Anterior cingulate cortex (tissue), 58 donors: Measurements from ENCODE around the gene PPP1R3G.

Experiments used
- DNase-seq, 58 donors: peaks; one replicate each; lab custom pipeline; 2025; lab: John Stamatoyannopoulos, UW

PPP1R3G gene

GRCh38 chr6:5068153-5068751 lies 16.9 kb upstream of the PPP1R3G start:
- no peak for DNase-seq

- DNase-seq = no peak
Measured at GRCh38 chr6:5071216-5071615, 13.9 kb upstream of the PPP1R3G start.

- DNase-seq = no peak
Measured at GRCh38 chr6:5072440-5072839, 12.7 kb upstream of the PPP1R3G start.

- DNase-seq = no peak
Measured at GRCh38 chr6:5073992-5074391, 11.1 kb upstream of the PPP1R3G start.

GRCh38 chr6:5076931-5077330 lies 8.2 kb upstream of the PPP1R3G start:
- no peak for DNase-seq

- DNase-seq = no peak
Measured at GRCh38 chr6:5078121-5078669, 6.9 kb upstream of the PPP1R3G start.

GRCh38 chr6:5079692-5080091 lies 5.4 kb upstream of the PPP1R3G start:
- no peak for DNase-seq

- no peak for DNase-seq
Measured at GRCh38 chr6:5080574-5080973, 4.6 kb upstream of the PPP1R3G start.

GRCh38 chr6:5081182-5081581 lies 4.0 kb upstream of the PPP1R3G start:
- no peak for DNase-seq

- no peak for DNase-seq
Measured at GRCh38 chr6:5081955-5082354, 3.2 kb upstream of the PPP1R3G start.

- no peak for DNase-seq
Measured at GRCh38 chr6:5082487-5083306, 2.4 kb upstream of the PPP1R3G start.

- no peak for DNase-seq
Measured at GRCh38 chr6:5083307-5083583, 1.9 kb upstream of the PPP1R3G start.

- no peak for DNase-seq
Measured at GRCh38 chr6:5083813-5084359, 1.3 kb upstream of the PPP1R3G start.

- peak in 23 of 58 donors; percentile 17 to 63 (median 44) for DNase-seq
Measured at GRCh38 chr6:5084360-5084780, 771 bp upstream of the PPP1R3G start.

GRCh38 chr6:5085648-5086293 lies 630 bp downstream of the PPP1R3G start:
- DNase-seq = peak in 10 of 58 donors; percentile 10 to 38 (median 20)

- DNase-seq = no peak
Measured at GRCh38 chr6:5086294-5086890, 1.3 kb downstream of the PPP1R3G start.

- DNase-seq = peak in 53 of 58 donors; percentile 15 to 90 (median 62)
Measured at GRCh38 chr6:5087389-5087788, 2.2 kb downstream of the PPP1R3G start.

- DNase-seq = no peak
Measured at GRCh38 chr6:5088780-5089179, 3.6 kb downstream of the PPP1R3G start.

- DNase-seq = no peak
Measured at GRCh38 chr6:5089481-5090438, 4.6 kb downstream of the PPP1R3G start.

- DNase-seq = no peak
Measured at GRCh38 chr6:5090603-5091002, 5.5 kb downstream of the PPP1R3G start.
